H9 (cell line): ENCODE results near the gene SEMA3F. TPM values are rescaled to one million over a fixed set of nuclear protein-coding genes. Genes with fewer than 3 reads are reported as not detected.

ENCODE experiments used
- DNase-seq: peaks from one replicate; pipeline ENCODE4 v3.0.0-alpha.2; 2017
- H2AFZ ChIP-seq: one replicate; pipeline ENCODE4 v1.6.1; 2013; ENCODE audit warnings: mild to moderate bottlenecking, low read length, control low read depth, moderate library complexity
- H2AK5ac ChIP-seq: 2 replicates; pipeline ENCODE4 v1.6.1; 2013; ENCODE audit warnings: low read length, control low read depth, mixed read lengths; ENCODE audit not compliant: insufficient read length
- H2BK120ac ChIP-seq: one replicate; pipeline ENCODE4 v1.6.1; 2013; ENCODE audit warnings: low read depth, mild to moderate bottlenecking, low read length, control low read depth, inconsistent platforms; ENCODE audit not compliant: poor library complexity, severe bottlenecking
- H2BK12ac ChIP-seq: 2 replicates; pipeline ENCODE4 v1.6.1; 2013; ENCODE audit warnings: low read length, control low read depth, mixed read lengths, low read depth; ENCODE audit not compliant: insufficient read length
- H2BK15ac ChIP-seq: 2 replicates; pipeline ENCODE4 v1.6.1; 2013; ENCODE audit warnings: low read depth, low read length, control low read depth
- H2BK20ac ChIP-seq: one replicate; pipeline ENCODE4 v1.6.1; 2013; ENCODE audit warnings: low read depth, mild to moderate bottlenecking, low read length, control low read depth, inconsistent platforms; ENCODE audit not compliant: poor library complexity, severe bottlenecking
- H2BK5ac ChIP-seq: 2 replicates; pipeline ENCODE4 v1.6.1; 2013; ENCODE audit warnings: low read length, control low read depth, mixed read lengths; ENCODE audit not compliant: insufficient read length
- H3K14ac ChIP-seq: 2 replicates; pipeline ENCODE4 v1.6.1; 2013; ENCODE audit warnings: low read length, control low read depth; ENCODE audit not compliant: insufficient read depth
- H3K18ac ChIP-seq: 2 replicates; pipeline ENCODE4 v1.6.1; 2013; ENCODE audit warnings: low read depth, mild to moderate bottlenecking, mixed read lengths, low read length, control low read depth; ENCODE audit not compliant: insufficient read length
- H3K23ac ChIP-seq: 2 replicates; pipeline ENCODE4 v1.6.1; 2013; ENCODE audit warnings: low read length, control low read depth, mixed read lengths, low read depth; ENCODE audit not compliant: insufficient read length
- H3K23me2 ChIP-seq: 2 replicates; pipeline ENCODE4 v1.6.1; 2013; ENCODE audit warnings: low read depth, mild to moderate bottlenecking, mixed read lengths, low read length, control low read depth; ENCODE audit not compliant: insufficient read length, poor library complexity, severe bottlenecking
- H3K27ac ChIP-seq: 2 replicates; pipeline ENCODE4 v1.5.1; 2013; ENCODE audit warnings: low read length, control low read depth, mixed read lengths, low read depth; ENCODE audit not compliant: insufficient read length
- H3K27me3 ChIP-seq: 2 replicates; pipeline ENCODE4 v1.6.1; 2013; ENCODE audit warnings: low read length, control low read depth, inconsistent platforms; ENCODE audit not compliant: insufficient read depth
- H3K4ac ChIP-seq: 2 replicates; pipeline ENCODE4 v1.6.1; 2013; ENCODE audit warnings: low read depth, mild to moderate bottlenecking, control low read depth, inconsistent platforms, low read length, moderate library complexity
- H3K4me1 ChIP-seq: 2 replicates; pipeline ENCODE4 v1.6.1; 2013; ENCODE audit warnings: low read length, control low read depth, inconsistent platforms; ENCODE audit not compliant: insufficient read depth
- H3K4me2 ChIP-seq: 2 replicates; pipeline ENCODE4 v1.6.1; 2013; ENCODE audit warnings: low read length, control low read depth, mixed read lengths; ENCODE audit not compliant: insufficient read length, insufficient read depth
- H3K56ac ChIP-seq: 2 replicates; pipeline ENCODE4 v1.6.1; 2013; ENCODE audit warnings: low read depth, mild to moderate bottlenecking, mixed read lengths, low read length, control low read depth; ENCODE audit not compliant: insufficient read length
- H3K79me1 ChIP-seq: 2 replicates; pipeline ENCODE4 v1.6.1; 2013; ENCODE audit warnings: low read depth, mild to moderate bottlenecking, moderate library complexity, low read length, control low read depth, inconsistent platforms; ENCODE audit not compliant: insufficient read depth, poor library complexity, severe bottlenecking
- H3K79me2 ChIP-seq: 2 replicates; pipeline ENCODE4 v1.6.1; 2013; ENCODE audit warnings: low read length, control low read depth, inconsistent platforms; ENCODE audit not compliant: insufficient read depth
- H3K9ac ChIP-seq: 2 replicates; pipeline ENCODE4 v1.6.1; 2013; ENCODE audit warnings: low read length, control low read depth, mixed read lengths; ENCODE audit not compliant: insufficient read length; ENCODE audit errors: extremely low read depth
- H3K9me3 ChIP-seq: one replicate; pipeline ENCODE4 v1.6.1; 2013; ENCODE audit warnings: low read depth, low read length, inconsistent platforms; ENCODE audit not compliant: control insufficient read depth
- H3T11ph ChIP-seq: one replicate; pipeline ENCODE4 v1.6.1; 2013; ENCODE audit warnings: mild to moderate bottlenecking, low read length, control low read depth, inconsistent platforms
- H4K20me1 ChIP-seq: one replicate; pipeline ENCODE4 v1.6.1; 2013; ENCODE audit not compliant: control insufficient read depth, insufficient read length, insufficient read depth
- H4K5ac ChIP-seq: 2 replicates; pipeline ENCODE4 v1.6.1; 2013; ENCODE audit warnings: low read depth, mild to moderate bottlenecking, mixed read lengths, low read length, control low read depth; ENCODE audit not compliant: insufficient read length
- H4K8ac ChIP-seq: replicated peaks from 2 replicates; pipeline ENCODE4 v1.6.1; 2013; ENCODE audit warnings: low read length, control low read depth, mixed read lengths, low read depth; ENCODE audit not compliant: insufficient read length
- H4K91ac ChIP-seq: 2 replicates; pipeline ENCODE4 v1.6.1; 2013; ENCODE audit warnings: low read depth, mild to moderate bottlenecking, moderate library complexity, mixed read lengths, low read length, control low read depth; ENCODE audit not compliant: insufficient read length
- H3K27ac Mint-ChIP-seq, 3 experiments: 2 replicates in 2 of 3; 3 replicates in 1 of 3; pipeline ENCODE4 v1.8.0; 2020 to 2021; ENCODE audit warnings: mixed read lengths in 3 of 3, mild to moderate bottlenecking in 1 of 3, moderate library complexity in 1 of 3
- H3K27me3 Mint-ChIP-seq: 2 replicates; pipeline ENCODE4 v1.8.0; 2021; ENCODE audit warnings: low read depth, mild to moderate bottlenecking, moderate library complexity, mixed read lengths
- H3K36me3 Mint-ChIP-seq, 3 experiments: 2 replicates in 2 of 3; 3 replicates in 1 of 3; pipeline ENCODE4 v1.8.0; 2020 to 2021; ENCODE audit warnings: low read depth in 3 of 3, mixed read lengths in 3 of 3; ENCODE audit not compliant: insufficient read depth in 1 of 3
- H3K4me1 Mint-ChIP-seq, 2 experiments: 2 replicates each; pipeline ENCODE4 v1.8.0; 2020; ENCODE audit warnings: mixed read lengths in 2 of 2
- H3K4me3 Mint-ChIP-seq, 2 experiments: 2 replicates in 1 of 2; 3 replicates in 1 of 2; pipeline ENCODE4 v1.8.0; 2020 to 2021; ENCODE audit warnings: mild to moderate bottlenecking in 2 of 2, mixed read lengths in 2 of 2, moderate library complexity in 1 of 2
- H3K9me3 Mint-ChIP-seq, 2 experiments: 2 replicates in 1 of 2; 3 replicates in 1 of 2; pipeline ENCODE4 v1.8.0; 2020; ENCODE audit warnings: mild to moderate bottlenecking in 2 of 2, mixed read lengths in 2 of 2, moderate library complexity in 1 of 2
- CTCF ChIP-seq: fragments of 200-600 bp; sonication (generic); conservative IDR thresholded peaks from 3 replicates; pipeline ENCODE4 v1.8.0; 2021; ENCODE audit warnings: antibody characterized with exemption, mild to moderate bottlenecking
- WGBS: extraction: QIAGEN DNeasy Blood & Tissue Kit; methylation state at CpG from one replicate; pipeline ENCODE4 v1.1.7; 2013; ENCODE audit warnings: missing lambda C conversion rate, low lambda C conversion rate, mixed read lengths; ENCODE audit not compliant: insufficient read length; ENCODE audit errors: extremely low coverage; 5-methylcytosine and 5-hydroxymethylcytosine counted together
- total RNA-seq: library from RNA; stranded (reverse); gene quantifications from 2 replicates; pipeline ENCODE4 v1.2.1, GENCODE V29; 2021

Gene SEMA3F
- total RNA-seq, 1 experiment from 2014 or later, result 14.3 TPM

GRCh38 chr3:50147447-50147846 lies 7.7 kb upstream of the SEMA3F start:
- no CpG with 5 or more reads among the region's 2 CpGs for WGBS
- Histone ChIP-seq H3K79me1 (no peaks in the 10 kb centered on the region), H4K8ac (no peak overlapping the region), H2BK12ac (no peak overlapping the region), H3K4me2 (no peak overlapping the region), H3K4me1 (peaks cover 3% of the 10 kb centered on the region; the same call in 1 of the 2 replicates), H3T11ph (no peak overlapping the region), H3K18ac (no peak overlapping the region), H3K23ac (no peak overlapping the region), H3K9ac (no peak overlapping the region), H4K20me1 (no peaks in the 10 kb centered on the region), H2AFZ (no peak overlapping the region), H4K91ac (no peak overlapping the region), H3K14ac (no peak overlapping the region), H4K5ac (no peak overlapping the region), H3K9me3 (no peaks in the 10 kb centered on the region), H2AK5ac (no peak overlapping the region), H3K79me2 (no peaks in the 10 kb centered on the region), H2BK20ac (no peak overlapping the region), H3K27me3 (no peaks in the 10 kb centered on the region), H3K27ac (no peak overlapping the region), H2BK15ac (no peak overlapping the region), H2BK5ac (no peak overlapping the region), H3K23me2 (no peaks in the 10 kb centered on the region), H2BK120ac (no peak overlapping the region), H3K56ac (no peak overlapping the region), H3K4ac (no peak overlapping the region)
- Mint-ChIP-seq H3K9me3 (no peaks in the 10 kb centered on the region; a peak in 1 of 5 replicates), H3K36me3 (no peaks in the 10 kb centered on the region), H3K27me3 (peaks cover 8% of the 10 kb centered on the region), H3K4me3 (no peak overlapping the region), H3K27ac (no peak overlapping the region), H3K4me1 (peaks cover 27 to 44% of the 10 kb centered on the region in 2 experiments)
- no peak for DNase-seq
- TF ChIP-seq CTCF, result no peak
